Spleen (tissue), 7 donors: Measurements from ENCODE around the gene GNG10.
"Not testable (repeated sequence)": the region's sequence is repeated elsewhere in the genome, so short reads cannot be mapped to it uniquely, and the experiment has no call there.

ENCODE experiments used
- POLR2A ChIP-seq, 3 donors: fragments of 450-650 bp; IDR thresholded peaks; one replicate each; pipeline ENCODE4 v1.5.1; 2017; ENCODE audit warnings: antibody characterized with exemption in 3 of 3, mild to moderate bottlenecking in 1 of 3
- TF ChIP-seq, protein P1 (sequence below), 11 experiments: fragments of 200-600 bp in 7 of 11; fragments of 450-650 bp in 4 of 11; sonication (generic) in 4 of 11; IDR thresholded peaks in 8 of 11; conservative IDR thresholded peaks in 3 of 11; 1 replicate in 7 of 11; 2 replicates in 4 of 11; pipeline versions ENCODE4 v1.4.0 to v1.8.0; 2016 to 2021; ENCODE audit warnings: antibody characterized with exemption in 11 of 11, inconsistent platforms in 4 of 11, mild to moderate bottlenecking in 1 of 11
- donor health status: DM: no; HTN: no; CAD: no; lungs with moderate emphysema.
- donor health status: DM: no; HTN: no; CAD: no.
- donor health status: DM: no; HTN: no; CAD: no.

DNA sequence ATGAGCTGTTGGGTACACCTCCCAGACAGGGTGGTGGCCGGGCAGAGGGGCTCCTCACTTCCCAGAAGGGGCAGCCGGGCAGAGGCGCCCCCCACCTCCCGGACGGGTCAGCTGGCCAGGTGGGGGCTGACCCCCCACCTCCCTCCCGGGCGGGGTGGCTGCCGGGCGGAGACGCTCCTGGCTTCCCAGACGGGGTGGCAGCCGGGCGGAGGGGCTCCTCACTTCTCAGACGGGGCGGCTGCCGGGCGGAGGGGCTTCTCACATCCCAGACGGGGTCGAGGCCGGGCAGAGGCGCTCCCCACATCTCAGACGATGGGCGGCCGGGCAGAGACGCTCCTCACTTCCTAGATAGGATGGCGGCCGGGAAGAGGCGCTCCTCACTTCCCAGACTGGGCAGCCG lies 44.1 kb upstream of the GNG10 start:
- TF ChIP-seq, protein P1, sequence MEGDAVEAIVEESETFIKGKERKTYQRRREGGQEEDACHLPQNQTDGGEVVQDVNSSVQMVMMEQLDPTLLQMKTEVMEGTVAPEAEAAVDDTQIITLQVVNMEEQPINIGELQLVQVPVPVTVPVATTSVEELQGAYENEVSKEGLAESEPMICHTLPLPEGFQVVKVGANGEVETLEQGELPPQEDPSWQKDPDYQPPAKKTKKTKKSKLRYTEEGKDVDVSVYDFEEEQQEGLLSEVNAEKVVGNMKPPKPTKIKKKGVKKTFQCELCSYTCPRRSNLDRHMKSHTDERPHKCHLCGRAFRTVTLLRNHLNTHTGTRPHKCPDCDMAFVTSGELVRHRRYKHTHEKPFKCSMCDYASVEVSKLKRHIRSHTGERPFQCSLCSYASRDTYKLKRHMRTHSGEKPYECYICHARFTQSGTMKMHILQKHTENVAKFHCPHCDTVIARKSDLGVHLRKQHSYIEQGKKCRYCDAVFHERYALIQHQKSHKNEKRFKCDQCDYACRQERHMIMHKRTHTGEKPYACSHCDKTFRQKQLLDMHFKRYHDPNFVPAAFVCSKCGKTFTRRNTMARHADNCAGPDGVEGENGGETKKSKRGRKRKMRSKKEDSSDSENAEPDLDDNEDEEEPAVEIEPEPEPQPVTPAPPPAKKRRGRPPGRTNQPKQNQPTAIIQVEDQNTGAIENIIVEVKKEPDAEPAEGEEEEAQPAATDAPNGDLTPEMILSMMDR (IDR thresholded peaks at IDR 0.05 in 8 of 11, conservative IDR thresholded peaks at IDR 0.05 in 3 of 11) = not testable (repeated sequence)
- not testable (repeated sequence) for TF ChIP-seq POLR2A (IDR thresholded peaks at IDR 0.05)
